Measurements from ENCODE around the gene MAN1A1.

GRCh38 chr6:119256978-119257462, 92.5 kb downstream of the MAN1A1 start:
- TF ChIP-seq ZNF140 (tag by site-specific recombination; IDR thresholded peaks at IDR 0.05) (no peak), ZNF777 (tag by site-specific recombination; IDR thresholded peaks at IDR 0.05; ENCODE audit: borderline replicate concordance) (no peak)

Data from HEK293 (cell line).